OCI-LY1 (cell line): ENCODE results near the gene MKI67.

Experiments used
- CTCF ChIP-seq: fragments of 200-600 bp; sonication (generic), shearing (Covaris generic); IDR thresholded peaks from 2 replicates; pipeline ENCODE4 v1.5.1; 2017; ENCODE audit warnings: mild to moderate bottlenecking, antibody characterized with exemption, low read length, moderate library complexity, mixed read lengths
- EZH2 ChIP-seq: fragments of 200-600 bp; sonication (generic), shearing (Covaris generic); IDR thresholded peaks from 2 replicates; pipeline ENCODE4 v1.8.0; 2017; ENCODE audit warnings: borderline replicate concordance, mixed run types, mild to moderate bottlenecking, antibody characterized with exemption, low read length, moderate library complexity, mixed read lengths

GRCh38 chr10:128125416-128125943 lies 743 bp downstream of the MKI67 start:
- TF ChIP-seq CTCF: no peak
- TF ChIP-seq EZH2: no peak
